ENCODE measurements around the gene PRIM1.
"Not testable (repeated sequence)": the region's sequence is repeated elsewhere in the genome, so short reads cannot be mapped to it uniquely, and the experiment has no call there.

Gene PRIM1

GRCh38 chr12:56760460-56760859 is 8.3 kb upstream of the PRIM1 start:
- DNase-seq (ENCODE audit: low read depth) = no peak

GRCh38 chr12:56759263-56759908 is 7.3 kb upstream of the PRIM1 start:
- DNase-seq (ENCODE audit: low read depth) = no peak

- DNase-seq (ENCODE audit: low read depth) = no peak
These were observed 6.7 kb upstream of the PRIM1 start for GRCh38 chr12:56758728-56759262.

- DNase-seq (ENCODE audit: low read depth) = not testable (repeated sequence)
These were observed 5.8 kb upstream of the PRIM1 start for GRCh38 chr12:56757971-56758370.

- DNase-seq (ENCODE audit: low read depth) = no peak
These were observed 1.4 kb upstream of the PRIM1 start for GRCh38 chr12:56753566-56753965.

GRCh38 chr12:56750596-56750995 is 1.5 kb downstream of the PRIM1 start:
- not testable (repeated sequence) for DNase-seq (ENCODE audit: low read depth)

GRCh38 chr12:56749853-56750252 is 2.3 kb downstream of the PRIM1 start:
- DNase-seq (ENCODE audit: low read depth) = no peak

- no peak for DNase-seq (ENCODE audit: low read depth)
These were observed 2.8 kb downstream of the PRIM1 start for GRCh38 chr12:56749359-56749758.

- DNase-seq (ENCODE audit: low read depth) = no peak
These were observed 23.8 kb downstream of the PRIM1 start for GRCh38 chr12:56728139-56728861.

GRCh38 chr12:56726196-56726675 is 25.9 kb downstream of the PRIM1 start:
- not testable (repeated sequence) for DNase-seq (ENCODE audit: low read depth)

GRCh38 chr12:56725723-56726102 is 26.4 kb downstream of the PRIM1 start:
- peak; percentile 17 for DNase-seq (ENCODE audit: low read depth)

GRCh38 chr12:56724972-56725722 is 27.0 kb downstream of the PRIM1 start, which contains the start of gene NACA:
TSS of gene NACA (minus strand) at chr12:56725299. CDS start at chr12:56724521, 778 bp downstream.
- DNase-seq (ENCODE audit: low read depth) = peak; percentile 98

GRCh38 chr12:56724701-56724971 is 27.5 kb downstream of the PRIM1 start:
- no peak for DNase-seq (ENCODE audit: low read depth)

GRCh38 chr12:56723889-56724700 is 28.0 kb downstream of the PRIM1 start:
- DNase-seq (ENCODE audit: low read depth) = peak; percentile 75

GRCh38 chr12:56723352-56723751 is 28.8 kb downstream of the PRIM1 start:
- no peak for DNase-seq (ENCODE audit: low read depth)

- DNase-seq (ENCODE audit: low read depth) = no peak
These were observed 29.3 kb downstream of the PRIM1 start for GRCh38 chr12:56722832-56723231.

- no peak for DNase-seq (ENCODE audit: low read depth)
These were observed 30.4 kb downstream of the PRIM1 start for GRCh38 chr12:56721721-56722120.

- DNase-seq (ENCODE audit: low read depth) = no peak
These were observed 30.9 kb downstream of the PRIM1 start for GRCh38 chr12:56721216-56721615.

- DNase-seq (ENCODE audit: low read depth) = no peak
These were observed 31.4 kb downstream of the PRIM1 start for GRCh38 chr12:56720731-56721151.

- no peak for DNase-seq (ENCODE audit: low read depth)
These were observed 33.1 kb downstream of the PRIM1 start for GRCh38 chr12:56719056-56719455.

GRCh38 chr12:56718636-56719035 is 33.5 kb downstream of the PRIM1 start:
- no peak for DNase-seq (ENCODE audit: low read depth)

- no peak for DNase-seq (ENCODE audit: low read depth)
These were observed 34.0 kb downstream of the PRIM1 start for GRCh38 chr12:56718149-56718548.
